ENCODE results near the gene ANKRD11.
A peak's percentile ranks its signal among the peaks of the same experiment; 100 is the strongest.

ANKRD11 gene

DNA sequence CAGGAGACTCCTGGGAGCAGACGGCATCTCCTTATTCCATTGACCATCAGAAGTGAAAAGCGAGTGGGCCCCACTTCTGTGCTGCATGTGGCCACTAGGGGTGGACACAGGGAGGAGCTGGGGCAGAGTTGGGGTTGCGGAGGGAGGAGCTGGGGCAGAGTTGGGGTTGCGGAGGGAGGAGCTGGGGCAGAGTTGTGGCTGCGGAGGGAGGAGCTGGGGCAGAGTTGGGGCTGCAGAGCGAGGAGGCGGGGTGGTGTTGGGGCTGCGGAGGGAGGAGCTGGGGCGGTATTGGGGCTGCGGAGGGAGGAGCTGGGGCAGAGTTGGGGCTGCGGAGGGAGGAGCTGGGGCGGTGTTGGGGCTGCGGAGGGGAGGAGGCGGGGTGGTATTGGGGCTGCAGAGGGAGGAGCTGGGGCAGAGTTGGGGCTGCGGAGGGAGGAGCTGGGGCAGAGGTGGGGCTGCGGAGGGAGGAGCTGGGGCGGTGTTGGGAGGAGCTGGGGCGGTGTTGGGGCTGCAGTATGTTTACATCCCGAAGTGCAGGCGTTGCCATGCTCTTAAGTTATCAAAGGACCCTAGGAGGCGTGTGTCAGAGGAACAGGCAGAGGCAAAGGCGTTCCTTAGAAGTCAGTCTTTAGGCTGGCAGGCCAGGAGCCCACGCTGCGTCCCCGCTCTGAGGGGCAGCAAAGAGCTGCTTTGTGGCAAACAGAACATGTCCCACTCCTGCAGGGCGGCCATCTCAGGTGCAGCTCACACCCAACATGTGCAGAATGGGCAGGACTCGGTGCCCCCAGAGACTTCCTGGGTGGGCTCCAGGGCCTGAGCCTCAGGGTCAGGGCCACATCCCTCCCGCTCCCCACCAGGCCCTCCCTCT lies 196.9 kb downstream of the ANKRD11 start:
- DNase-seq, result no peak

- no peak for DNase-seq
Measured at GRCh38 chr16:89292443-89293078, 197.8 kb downstream of the ANKRD11 start.

DNA sequence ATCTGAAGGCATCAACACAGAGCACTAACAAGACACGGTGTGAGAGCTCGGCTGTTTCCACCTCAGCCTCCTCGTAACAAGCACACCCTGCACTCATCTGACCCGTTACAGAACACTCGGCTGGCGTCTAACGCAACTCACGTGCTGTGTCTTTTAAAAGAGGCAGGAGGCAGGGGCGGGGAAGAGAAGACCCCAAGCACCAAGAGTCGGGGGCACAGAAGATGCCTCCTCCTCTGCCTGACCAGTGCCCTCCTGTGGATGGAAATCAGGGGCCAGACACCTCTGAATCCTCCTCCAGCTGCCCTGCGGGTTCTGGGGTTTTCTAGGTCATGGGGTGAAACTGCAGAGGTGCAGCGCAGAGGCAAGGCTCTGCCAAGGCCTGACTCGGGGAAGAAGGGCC lies 198.6 kb downstream of the ANKRD11 start:
- DNase-seq, result no peak

GRCh38 chr16:89291363-89291762 lies 199.0 kb downstream of the ANKRD11 start:
- DNase-seq, result no peak

- DNase-seq, result peak; percentile 1
Measured at GRCh38 chr16:89290887-89291286, 199.5 kb downstream of the ANKRD11 start.

DNA sequence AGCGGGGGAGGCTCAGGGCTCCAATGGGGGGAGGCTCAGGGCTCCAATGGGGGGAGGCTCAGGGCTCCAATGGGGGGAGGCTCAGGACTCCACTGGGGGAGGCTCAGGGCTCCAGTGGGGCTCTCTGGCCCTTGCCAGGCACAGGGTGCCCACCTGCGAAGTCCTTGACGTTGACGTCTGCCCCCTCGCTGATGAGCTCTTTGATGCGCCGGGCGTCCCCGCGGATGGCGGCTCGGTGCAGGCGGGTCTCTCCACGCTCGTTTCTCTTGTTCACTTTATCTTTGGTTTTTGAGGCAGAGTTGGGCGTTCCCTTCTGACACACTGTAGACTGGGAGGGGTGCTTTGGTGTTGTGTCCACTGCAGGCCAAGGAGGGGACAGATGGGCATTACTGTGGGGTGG lies 199.9 kb downstream of the ANKRD11 start:
- DNase-seq, result no peak

GRCh38 chr16:89289428-89290395 lies 200.6 kb downstream of the ANKRD11 start:
- DNase-seq, result peak; percentile 51

GRCh38 chr16:89288966-89289365 lies 201.4 kb downstream of the ANKRD11 start:
- DNase-seq, result no peak

DNA sequence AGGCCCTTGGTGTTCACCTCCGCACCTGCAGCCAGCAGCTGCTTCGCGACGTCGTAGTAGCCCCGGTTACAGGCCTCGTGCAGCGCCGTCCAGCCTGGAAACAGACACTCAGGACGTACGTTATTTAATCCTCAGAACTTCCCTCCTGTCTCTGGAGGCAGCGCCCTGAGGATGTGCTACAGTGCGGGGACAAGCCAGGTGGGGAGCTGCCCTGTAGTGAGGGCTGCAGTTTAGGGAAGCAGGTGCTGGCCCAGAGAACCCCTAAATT lies 201.8 kb downstream of the ANKRD11 start:
- no peak for DNase-seq

DNA sequence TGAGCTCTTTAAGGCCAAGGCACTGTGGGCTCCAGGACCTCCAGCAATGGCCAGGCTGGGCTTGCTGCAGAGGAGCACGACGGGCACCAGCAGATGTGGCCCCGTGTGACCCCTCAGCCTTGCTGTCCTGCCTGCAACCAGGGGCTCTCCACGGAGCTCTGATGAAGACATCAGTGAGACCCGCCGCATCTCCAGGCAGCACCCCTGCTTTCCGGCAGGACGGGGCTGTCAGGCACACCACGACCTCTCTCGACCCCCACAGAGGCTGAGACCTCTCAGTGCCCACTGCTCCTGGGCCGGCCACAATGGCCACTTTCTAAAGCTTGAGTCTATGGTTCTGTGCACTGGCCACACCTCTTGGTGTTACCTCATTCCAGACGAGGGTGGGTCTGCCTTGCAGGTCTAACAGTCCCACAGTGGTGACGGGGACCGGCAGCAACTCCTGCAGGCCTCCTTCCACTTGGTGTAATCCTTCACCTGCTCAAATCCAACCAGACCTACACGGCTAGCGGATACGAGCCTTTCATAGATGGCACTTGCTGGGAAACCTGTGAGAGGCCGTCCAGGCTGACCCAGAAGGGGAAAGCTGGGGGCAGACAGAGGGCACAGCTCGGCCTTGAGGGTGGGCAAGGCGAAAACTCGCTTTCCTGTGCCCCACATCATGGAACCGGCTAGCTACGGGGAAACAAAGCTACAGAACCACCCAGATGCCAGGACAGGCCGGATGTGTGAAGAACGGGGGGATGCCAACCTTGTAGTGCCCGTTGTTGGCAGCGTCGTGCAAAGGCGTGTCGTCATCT lies 202.4 kb downstream of the ANKRD11 start:
- DNase-seq, result no peak

DNA sequence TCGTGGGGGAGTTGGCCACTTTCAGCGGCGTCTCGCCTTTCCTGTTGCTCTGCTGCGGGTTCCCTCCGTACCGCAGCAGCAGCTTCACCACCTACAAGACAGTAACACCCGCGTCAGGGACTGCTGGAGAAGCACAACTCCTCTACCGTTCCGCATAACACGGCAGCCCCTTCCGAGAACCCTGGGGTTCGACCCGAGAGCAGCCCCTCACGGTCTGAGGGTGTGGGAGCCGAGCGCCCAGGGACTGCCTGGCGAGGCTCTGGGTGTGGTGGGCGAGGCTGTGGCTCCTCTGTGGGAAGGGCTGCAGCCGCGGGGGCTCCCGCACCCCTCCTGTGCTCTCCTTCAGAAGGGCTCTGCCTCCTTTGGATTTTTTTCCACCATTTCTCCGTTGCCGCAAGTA lies 204.3 kb downstream of the ANKRD11 start:
- no peak for DNase-seq

- DNase-seq, result no peak
Measured at GRCh38 chr16:89285381-89285780, 205.0 kb downstream of the ANKRD11 start.

DNA sequence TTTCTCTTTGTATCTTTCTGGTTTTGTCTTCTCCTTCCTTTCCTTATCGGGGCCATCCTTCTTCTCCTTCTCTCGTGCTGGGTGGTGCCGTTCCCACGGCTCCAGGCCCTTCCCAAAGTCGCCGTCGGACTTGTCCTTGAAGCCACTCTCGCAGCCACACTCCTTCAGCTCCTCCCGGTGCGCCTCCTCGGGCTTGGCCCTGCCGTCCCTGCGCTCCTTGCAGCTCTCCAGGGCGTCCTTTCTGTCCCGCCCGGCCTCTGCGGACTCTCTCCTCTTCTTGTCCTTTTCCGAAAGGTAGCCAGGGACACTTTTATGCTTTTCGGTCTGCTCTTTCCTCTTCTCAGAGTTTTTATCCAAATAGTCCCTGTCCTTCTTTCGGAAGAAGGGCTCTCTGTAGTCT lies 206.9 kb downstream of the ANKRD11 start:
- no peak for DNase-seq

DNA sequence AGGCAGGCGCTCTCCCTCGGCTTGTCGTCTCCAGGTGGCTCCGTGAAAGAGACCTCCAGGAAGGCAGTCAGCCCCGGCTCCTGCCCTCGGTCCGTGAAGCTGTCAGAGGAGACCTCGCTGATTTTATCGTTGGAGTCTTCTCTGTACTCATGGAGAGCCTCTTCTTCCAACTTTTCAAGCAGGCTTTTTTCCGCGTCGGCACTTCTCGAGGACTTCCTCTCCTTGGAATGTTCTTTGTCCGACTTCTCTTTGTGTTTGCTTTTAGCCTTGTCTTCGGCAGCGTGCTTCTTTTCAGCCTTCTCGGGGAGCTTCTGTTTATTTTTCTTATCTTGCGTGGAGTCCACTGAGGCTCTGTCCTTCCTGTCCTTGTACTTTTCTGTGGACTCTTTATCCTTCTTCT lies 207.8 kb downstream of the ANKRD11 start:
- DNase-seq, result no peak

DNA sequence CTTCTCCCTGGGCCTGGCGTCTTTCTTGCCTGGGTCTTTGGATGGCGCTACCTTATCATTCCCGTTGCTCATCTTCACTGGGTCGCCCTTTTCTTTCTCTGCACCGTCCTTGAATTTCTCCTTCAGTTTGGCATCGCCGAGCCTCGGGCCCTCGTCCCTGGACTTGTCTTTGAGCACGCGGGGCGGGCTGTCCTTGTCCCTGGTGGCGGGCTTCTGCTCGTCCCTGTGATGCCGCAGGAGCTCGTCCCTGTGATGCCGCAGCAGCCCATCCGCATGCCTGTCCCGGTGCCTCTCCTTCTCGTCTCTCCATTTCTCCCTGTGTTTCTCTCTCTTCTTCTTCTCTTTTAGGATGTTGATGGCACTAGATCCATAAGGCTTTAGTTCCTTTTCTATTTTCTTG lies 208.5 kb downstream of the ANKRD11 start:
- DNase-seq, result no peak

DNA sequence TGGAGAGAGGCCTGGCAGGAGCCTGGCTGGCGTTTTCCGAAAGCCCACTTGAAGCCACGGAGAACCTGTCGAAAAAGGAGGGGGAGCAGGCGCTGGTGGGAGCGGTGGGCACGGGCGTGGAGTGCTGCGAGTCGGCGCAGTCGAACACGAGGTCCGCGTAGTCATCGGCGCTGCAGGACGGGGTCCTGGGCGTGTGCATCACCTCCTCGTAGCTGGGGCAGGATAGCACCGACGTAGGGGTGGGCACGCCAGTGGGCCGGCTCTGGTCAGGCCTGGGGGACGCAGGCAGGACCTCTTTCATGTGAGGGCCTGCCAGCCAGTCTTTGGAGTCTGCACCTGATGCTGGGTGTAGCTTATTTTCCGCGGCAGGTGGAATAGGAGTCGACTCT lies 209.2 kb downstream of the ANKRD11 start:
- DNase-seq, result no peak

- DNase-seq, result no peak
Measured at GRCh38 chr16:89280546-89281188, 209.7 kb downstream of the ANKRD11 start.

DNA sequence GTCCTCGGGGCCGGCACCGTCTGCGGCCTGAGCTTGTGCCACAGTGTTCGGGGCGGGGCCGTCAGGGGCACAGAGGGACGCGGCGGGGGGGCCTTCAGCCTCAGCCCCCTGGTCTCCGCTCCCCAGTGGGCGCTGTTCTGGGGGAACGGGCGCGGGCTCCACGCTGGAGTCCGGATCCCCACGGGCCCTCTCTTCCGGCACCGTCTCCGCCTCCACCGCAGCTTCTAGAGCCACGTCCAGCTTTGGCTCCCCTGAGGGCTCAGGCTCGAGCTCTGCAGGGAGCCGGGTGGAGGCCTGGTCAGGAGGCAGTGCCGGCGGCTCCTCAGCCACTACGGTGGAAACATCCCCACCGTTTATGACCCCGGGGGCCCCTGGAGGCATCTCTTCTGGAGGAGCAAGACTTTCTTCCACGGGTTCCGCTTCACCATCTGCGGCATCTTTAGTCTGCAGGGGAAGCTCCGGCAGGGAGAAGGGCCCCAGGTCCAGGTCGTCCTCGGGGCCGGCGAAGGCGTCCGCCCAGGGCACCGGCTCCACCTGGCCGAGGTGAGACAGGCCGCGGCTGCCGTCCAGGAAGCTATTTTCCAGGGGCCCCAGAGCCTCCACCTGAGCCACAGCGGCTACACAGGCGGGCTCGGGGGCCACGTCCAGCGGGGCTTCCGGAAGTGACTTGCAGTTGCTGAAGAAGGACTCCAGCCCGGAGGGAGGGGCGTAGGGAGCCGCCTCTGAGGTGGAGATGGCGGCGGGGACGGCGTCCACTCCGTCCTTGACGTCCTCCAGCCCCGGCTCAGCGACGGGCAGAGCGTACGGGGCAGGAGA lies 210.5 kb downstream of the ANKRD11 start:
- no peak for DNase-seq

DNA sequence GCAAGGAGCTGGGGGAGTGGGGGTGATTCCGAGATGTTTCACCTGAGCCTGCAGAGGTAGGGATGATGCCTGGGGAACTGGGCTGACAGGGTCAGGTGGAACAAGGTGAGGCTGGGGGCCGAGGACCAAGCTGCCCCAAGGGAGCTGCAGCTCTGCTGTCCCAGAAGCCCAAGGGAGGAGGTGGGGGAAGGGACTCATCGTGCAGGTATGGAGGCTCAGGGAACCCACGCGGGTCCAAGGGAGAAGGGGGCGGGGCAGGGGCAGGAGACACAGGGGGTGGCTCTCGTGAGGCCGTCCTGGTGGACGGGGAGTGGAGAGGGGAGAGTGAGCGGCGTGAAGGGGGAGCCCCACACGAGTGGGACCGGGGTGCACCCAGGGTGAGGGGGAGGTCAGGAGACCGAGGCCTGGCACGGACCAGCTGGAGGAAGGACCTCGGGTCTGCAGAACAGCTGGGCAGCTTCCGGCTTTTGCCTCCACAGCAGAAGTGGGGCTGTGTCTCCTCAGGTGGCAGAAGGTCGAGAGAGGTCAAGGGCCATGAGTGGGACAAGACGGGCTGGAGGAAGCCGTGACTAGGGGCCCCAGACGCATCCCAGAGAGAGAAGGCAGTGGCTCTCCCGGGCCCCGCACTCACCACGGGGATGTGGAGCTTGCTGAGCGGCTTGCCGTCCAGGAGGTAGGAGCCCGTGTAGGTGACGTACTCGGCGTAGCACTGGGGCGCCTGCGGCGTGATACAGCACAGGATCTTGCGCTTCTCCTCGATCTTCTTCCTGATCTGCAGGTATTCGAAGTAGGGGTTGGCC lies 211.7 kb downstream of the ANKRD11 start:
- no peak for DNase-seq

GRCh38 chr16:89277641-89278341 lies 212.6 kb downstream of the ANKRD11 start:
- no peak for DNase-seq

Measured in NCI-H69 (cell line).